ENCODE results near the gene LRIG3.

GRCh38 chr12:58832920-58833319 is 87.4 kb downstream of the LRIG3 start:
- TF ChIP-seq FOXO4 (CRISPR knock-in tag; IDR thresholded peaks at IDR 0.05): no peak
- no peak for TF ChIP-seq POLR2A (conservative IDR thresholded peaks at IDR 0.05)
- no peak for TF ChIP-seq THRB (CRISPR knock-in tag; conservative IDR thresholded peaks at IDR 0.05)
- TF ChIP-seq, protein P1, sequence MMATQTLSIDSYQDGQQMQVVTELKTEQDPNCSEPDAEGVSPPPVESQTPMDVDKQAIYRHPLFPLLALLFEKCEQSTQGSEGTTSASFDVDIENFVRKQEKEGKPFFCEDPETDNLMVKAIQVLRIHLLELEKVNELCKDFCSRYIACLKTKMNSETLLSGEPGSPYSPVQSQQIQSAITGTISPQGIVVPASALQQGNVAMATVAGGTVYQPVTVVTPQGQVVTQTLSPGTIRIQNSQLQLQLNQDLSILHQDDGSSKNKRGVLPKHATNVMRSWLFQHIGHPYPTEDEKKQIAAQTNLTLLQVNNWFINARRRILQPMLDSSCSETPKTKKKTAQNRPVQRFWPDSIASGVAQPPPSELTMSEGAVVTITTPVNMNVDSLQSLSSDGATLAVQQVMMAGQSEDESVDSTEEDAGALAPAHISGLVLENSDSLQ (IDR thresholded peaks at IDR 0.05): no peak
- TF ChIP-seq KAT8 (IDR thresholded peaks at IDR 0.05; ENCODE audit: low read depth): no peak
- TF ChIP-seq SMAD1 (IDR thresholded peaks at IDR 0.05; ENCODE audit: low read depth, low read length, partially characterized antibody): no peak
- TF ChIP-seq EP300 (IDR thresholded peaks at IDR 0.05; ENCODE audit: low read length): no peak
- TF ChIP-seq E2F8 (IDR thresholded peaks at IDR 0.05; ENCODE audit: low read depth, partially characterized antibody): no peak

Measured in K562 (cell line).